ENCODE measurements around the gene OR5B3. TPM values are rescaled to one million over a fixed set of nuclear protein-coding genes. Genes with fewer than 3 reads are reported as not detected.

OR5B3 gene
- total RNA-seq, 2 donors from 2014 or later, result not detected

Other genes starting within 250 kb of the OR5B3 start
- gene OR9Q2, start 217.8 kb downstream of the OR5B3 start, total RNA-seq, result not detected
- gene OR1S2, start 202.7 kb downstream of the OR5B3 start, total RNA-seq, result not detected
- not detected for gene OR1S1, start 194.2 kb downstream of the OR5B3 start, total RNA-seq
- not detected for gene OR10Q1, start 178.0 kb downstream of the OR5B3 start, total RNA-seq
- gene OR10W1, start 138.6 kb downstream of the OR5B3 start, total RNA-seq, result not detected
- gene OR5B17, start 47.8 kb downstream of the OR5B3 start, total RNA-seq, result not detected
- gene OR5B2, start 21.2 kb upstream of the OR5B3 start, total RNA-seq, result not detected
- not detected for gene OR5B12, start 35.4 kb upstream of the OR5B3 start, total RNA-seq
- not detected for gene OR5B21, start 101.2 kb upstream of the OR5B3 start, total RNA-seq
- gene LPXN, start 169.0 kb upstream of the OR5B3 start, total RNA-seq, result 1 to 10 TPM; 5.0 to 6.0 TPM
- gene ZFP91, start 172.2 kb upstream of the OR5B3 start, total RNA-seq, result 10 to 100 TPM; 49.8 to 58.6 TPM
- gene CNTF, start 215.8 kb upstream of the OR5B3 start, total RNA-seq, result 1 to 10 TPM; 1.2 to 1.5 TPM

Measured in left cardiac atrium (tissue), 2 donors.